PC-9 (cell line): ENCODE measurements around the gene IL17RA.

ENCODE experiments used
- CTCF ChIP-seq: fragments of 200-600 bp; sonication (generic); conservative IDR thresholded peaks from 2 replicates; pipeline ENCODE4 v1.6.1; 2017; ENCODE audit warnings: mixed run types, antibody characterized with exemption, mild to moderate bottlenecking, moderate library complexity
- EZH2 ChIP-seq: fragments of 200-600 bp; sonication (generic); IDR thresholded peaks from 2 replicates; pipeline ENCODE4 v1.8.0; 2017; ENCODE audit warnings: antibody characterized with exemption, low read depth

GRCh38 chr22:17113600-17113999 is 28.8 kb downstream of the IL17RA start:
- TF ChIP-seq CTCF (no peak), EZH2 (no peak)
